Activated CD8-positive, alpha-beta memory T cell treated with anti-CD3 and anti-CD28 coated beads, Interleukin-2, amount 50 U/mL, for 1 hour (primary cell): ENCODE measurements around the gene RASA3.

Experiments
- DNase-seq: peaks from one replicate; pipeline ENCODE4 v3.0.0-alpha.2; 2020; ENCODE audit errors: extremely low read depth

Gene RASA3

DNA sequence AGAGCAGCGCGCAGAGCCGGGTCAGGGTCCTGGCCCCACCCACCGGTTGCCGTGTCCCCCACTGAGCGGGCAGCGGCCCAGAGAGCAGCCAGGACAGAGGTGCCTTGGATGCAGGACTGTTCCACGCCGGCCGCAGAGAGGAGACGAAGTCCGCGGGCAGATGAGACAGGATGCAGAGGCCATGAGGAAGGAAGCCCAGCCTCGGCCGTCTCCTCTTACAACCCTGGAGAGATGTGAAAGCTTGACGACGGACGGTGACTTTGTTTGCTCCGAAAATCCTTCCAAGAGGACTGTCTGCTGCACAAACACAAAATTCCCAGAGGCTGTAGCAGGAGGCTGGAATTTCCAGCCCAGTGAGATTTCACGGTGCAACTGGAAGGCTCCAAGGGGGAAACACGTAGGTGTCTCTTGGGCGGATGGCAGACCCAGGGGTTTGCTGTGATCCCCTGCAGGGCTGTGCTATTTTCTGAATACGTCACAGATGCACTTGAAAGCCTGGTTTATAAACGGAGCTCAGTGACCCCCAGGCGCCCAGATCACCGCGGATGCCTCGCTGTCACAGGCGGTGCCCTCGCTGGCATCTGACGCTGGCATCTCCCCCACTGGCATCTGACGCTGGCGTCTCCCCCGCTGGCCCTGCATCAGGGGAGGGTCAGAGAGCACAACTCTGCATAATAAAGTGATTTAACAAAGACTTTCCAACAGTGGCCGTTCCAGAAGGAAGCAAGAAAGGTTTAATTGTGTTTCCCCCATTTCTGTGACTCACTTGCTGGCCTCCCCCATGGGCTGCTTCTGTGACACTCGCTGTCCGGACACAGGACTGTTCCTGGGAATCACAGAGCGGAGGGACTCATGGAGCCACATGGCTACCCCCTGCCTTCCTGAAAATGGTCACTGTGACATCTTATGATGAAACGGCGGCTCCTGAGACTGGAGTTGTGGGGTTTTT, 96.6 kb downstream of the RASA3 start:
- DNase-seq, result no peak

DNA sequence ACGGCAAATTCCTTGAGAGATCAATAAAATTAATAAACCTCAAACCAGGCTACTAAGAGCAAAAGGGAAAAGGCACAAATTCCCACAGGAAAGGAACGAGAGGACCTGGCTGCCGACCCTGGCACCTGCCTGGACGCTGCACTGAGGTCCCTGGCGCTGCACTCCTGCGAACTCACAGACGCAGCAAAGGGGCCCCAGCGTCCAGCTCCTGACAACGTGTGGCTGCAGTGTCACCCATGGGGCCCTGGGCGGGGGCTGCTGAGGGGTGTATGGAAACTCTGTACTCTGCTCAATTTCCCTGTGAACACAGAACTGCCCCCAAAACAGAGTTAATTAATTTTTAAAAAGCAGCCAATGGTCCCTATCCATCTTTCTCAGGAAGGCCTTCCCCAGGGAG, 97.2 kb downstream of the RASA3 start:
- no peak for DNase-seq

DNA sequence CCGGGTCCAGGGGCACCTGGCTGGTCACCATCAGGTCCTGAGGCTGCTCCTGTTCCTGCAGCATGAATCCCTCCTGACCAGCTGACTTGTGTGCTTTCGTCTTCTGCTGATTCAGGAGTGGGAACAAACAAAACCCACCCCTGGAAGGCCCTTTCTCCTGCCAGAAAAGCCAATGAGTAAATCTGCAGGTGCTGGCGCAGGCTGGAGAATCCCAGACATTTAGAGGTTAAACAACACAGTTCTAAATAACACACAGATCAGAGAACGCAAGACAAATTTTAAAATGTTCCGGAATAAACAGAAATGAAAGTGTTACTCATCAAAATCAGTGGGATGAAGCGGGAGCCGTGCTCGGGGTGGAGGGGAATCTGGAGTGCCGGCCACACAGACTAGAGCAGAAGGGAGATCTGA, 97.9 kb downstream of the RASA3 start:
- no peak for DNase-seq

DNA sequence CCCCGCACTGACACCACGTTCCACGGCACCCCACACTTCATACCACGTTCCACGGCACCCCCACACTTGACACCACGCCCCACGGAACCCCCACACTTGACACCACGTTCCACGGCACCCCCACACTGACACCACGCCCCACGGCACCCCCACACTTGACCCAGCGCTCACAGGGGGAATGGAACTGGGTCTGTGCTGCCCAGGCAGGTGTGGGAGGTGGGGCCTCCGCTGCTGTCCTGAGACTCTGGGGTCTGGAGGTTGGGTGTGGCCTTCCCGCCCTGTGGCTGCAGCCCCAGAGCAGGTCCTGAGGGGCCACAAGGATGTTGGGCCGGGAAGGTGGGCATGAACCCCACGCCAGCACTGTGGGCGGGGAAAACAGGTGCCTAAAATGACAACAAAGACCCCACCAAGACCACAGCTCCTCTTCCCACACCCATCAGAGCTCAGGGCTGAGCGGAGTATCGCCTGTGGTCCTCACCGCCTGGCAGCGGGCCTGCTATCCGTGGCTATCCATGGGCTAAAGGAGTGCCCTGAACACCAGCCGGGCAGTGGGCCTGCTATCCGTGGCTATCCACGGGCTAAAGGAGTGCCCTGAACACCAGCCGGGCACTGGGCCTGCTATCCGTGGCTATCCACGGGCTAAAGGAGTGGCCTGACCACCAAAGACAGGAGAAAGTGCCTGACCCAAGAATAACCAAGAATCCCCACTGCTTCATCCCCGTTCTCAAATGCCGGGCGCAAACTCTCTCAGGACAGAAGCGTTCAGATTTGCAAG, 98.7 kb downstream of the RASA3 start:
- no peak for DNase-seq

DNA sequence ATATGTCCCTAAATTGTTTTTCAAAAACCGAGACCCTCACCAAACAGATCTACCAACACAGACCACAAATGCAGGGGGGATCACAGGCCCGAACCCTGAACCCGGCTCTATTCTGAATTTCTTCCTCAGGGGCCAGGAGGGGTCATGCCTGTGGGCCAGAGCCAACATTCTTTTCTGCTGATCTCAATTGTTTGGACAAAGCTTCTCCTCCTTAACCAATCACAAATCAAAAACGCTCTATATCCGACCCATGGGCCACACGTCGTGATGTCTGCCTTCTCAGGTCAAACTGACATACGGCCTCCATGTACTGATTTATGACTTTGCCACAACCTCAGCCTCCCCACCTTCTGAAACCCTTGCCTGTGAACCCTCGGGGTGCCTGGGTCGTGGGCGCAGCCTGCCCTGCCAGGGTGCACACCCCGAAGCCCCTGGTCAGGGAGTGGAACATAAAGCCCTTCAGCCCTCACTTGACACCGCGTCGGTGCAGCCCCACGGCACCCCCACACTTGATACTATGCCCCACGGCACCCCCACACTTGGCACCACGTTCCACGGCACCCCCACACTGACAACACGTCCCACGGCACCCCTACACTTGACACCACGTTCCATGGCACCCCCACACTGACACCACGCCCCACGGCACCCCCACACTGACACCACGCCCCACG, 100.2 kb downstream of the RASA3 start:
- DNase-seq, result no peak

DNA sequence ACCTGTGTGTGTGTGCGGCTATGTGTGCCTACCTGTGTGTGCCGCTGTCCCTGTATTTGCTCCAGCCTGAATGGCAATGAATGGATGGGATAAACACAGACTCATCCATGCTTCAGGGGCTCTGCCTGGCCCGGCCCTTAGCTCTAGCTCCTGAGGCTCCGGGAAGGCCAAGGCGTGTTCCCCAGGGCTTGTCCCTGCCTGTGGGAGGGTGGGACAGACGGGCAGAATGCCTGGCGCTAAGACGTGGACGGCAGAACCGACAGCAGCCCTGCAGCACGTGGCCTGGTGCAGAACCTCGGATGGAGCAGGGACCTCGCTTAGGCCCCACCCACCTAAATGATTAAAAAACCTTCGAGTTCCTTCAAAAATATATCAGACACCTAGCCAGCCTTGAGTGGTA, 100.8 kb downstream of the RASA3 start:
- no peak for DNase-seq

DNA sequence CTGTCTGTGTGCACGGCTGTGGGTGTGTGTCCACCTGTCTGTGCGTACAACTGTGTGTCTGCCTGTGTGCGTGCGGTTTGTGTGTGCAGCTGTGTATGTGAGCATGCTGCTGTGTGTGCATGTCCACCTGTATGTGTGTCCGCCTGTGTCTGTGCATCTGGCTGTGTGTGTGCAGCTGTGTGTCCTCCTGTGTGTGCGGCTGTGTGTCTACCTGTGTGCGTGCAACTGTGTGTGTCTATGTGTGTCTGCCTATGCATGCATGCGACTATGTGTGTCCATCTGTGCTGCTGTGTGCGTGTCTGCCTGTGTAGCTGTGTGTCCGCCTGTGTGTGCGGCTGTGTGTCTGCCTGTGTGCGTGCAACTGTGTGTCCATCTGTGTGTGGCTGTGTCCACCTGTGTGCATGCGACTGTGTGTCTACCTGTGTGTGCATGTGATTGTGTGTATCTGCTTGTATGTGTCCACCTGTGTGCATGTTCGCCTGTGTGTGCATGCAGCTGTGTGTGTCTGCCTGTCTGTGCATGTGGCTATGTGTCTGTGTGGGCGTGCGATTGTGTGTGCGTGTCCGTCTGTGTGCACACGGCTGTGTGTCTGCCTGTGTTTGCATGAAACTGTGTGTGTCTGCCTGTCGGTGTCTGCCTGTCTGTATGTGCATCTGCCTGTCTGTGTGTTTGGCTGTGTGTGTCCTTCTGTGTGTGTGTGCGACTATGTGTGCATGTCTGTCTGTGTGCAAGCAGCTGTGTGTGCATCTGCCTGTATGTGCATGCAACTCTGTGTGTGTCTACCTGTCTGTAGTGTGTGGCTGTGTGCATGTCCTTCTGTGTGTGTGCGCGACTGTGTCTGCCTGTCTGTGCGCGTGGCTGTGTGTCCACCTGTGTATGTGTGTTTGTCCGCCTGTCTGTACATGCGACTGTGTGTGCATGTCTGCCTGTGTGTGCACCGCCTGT, 101.5 kb downstream of the RASA3 start:
- no peak for DNase-seq

DNA sequence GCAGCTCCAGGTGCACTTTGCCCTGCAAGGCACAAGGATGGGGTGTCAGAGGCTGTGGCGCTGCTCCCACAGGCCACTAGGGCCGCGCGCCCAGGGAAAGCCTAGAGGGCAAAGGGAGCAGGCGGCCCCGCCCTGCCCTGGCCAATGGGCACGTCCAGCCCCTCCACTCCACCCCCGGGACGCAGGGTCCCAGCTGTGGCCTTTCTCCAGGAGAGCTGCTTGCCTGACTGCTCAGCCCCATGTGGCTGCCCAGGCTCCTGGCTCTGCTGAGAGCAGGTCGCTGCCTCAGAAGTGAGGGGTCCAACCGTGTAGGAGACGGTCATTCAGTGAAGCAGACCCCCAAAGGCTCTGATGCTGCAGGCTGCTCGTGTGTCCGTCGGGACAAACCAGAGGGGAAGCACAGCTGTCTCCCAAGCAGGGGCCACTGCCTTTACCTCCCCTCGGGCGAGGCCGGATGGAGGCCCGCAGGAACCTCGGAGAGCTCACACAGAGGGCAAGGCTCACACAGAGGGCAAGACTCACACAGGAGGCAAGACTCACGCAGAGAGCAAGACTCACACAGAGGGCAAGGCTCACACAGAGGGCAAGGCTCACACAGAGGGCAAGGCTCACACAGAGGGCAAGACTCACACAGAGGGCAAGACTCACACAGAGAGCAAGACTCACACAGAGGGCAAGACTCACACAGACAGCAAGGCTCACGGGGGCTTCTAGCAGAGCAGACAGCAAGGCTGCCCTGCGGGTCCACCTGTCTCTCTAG, 102.4 kb downstream of the RASA3 start:
- no peak for DNase-seq

DNA sequence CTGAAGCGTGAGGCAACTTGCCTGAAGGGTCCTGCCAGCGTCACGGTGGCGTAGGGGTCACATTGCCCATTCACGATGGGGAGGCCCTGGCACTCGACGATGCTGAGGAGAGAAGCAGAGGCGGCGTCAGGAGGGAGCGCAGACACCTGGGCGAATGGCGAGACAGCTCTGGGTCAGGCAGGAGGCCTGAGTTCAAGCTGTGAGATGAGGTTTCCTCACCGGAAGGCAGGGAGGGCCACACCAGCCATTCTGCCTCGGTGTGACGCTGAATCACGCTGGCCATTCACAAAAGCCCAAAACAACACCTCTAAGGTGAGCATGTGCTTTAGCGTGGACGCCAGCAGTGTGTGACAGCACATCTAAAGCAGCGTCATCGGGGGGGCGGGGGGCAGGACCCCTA, 104.6 kb downstream of the RASA3 start:
- no peak for DNase-seq

DNA sequence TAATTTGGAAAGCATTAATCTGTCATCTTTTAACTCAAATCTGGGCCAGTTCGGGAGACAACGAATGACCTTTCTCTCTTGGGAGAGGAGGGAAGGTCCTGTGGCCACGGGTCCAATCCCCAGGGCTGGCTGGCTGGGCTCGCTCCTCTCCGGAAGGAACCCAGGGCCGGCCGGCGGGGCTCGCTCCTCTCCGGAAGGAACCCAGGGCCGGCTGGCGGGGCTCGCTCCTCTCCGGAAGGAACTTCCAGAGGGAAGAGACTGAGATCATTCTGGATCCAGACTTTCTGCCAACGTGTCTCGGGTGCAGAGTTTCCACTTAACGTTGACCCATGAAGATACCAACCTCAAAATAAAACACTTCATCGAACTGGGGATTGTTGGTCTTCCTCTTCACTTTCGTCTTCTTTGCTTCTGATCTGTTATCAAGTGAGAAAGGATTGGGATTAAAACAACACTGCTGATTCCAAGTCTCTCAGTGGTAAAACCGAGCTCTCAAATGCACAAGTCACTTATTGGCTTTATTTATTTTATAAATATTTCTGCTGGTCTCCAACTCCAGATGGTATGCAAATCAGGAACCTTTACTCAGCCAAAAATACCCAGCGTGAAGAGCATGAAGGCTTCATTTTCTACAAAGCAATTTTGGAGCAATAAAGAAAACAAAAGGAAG, 105.2 kb downstream of the RASA3 start:
- no peak for DNase-seq

DNA sequence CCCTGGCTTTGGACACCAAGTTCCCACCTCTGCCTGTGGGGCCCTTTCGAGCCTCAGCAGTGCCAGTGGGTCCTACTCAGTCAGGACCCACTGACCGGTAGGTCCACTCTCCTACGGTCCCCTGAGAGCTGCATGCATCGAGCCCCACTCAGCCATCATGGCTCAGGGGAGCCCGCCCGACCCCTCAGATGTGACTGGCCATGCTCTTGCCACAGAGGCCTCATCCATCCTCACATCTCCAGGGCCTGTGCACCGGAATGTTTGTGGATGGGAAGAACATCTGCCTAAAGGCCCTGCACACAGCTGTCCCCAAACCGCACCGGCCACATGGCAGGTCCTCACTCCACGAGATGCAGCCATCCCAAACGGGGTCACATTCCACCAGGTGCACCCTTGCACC, 105.9 kb downstream of the RASA3 start:
- DNase-seq, result no peak

DNA sequence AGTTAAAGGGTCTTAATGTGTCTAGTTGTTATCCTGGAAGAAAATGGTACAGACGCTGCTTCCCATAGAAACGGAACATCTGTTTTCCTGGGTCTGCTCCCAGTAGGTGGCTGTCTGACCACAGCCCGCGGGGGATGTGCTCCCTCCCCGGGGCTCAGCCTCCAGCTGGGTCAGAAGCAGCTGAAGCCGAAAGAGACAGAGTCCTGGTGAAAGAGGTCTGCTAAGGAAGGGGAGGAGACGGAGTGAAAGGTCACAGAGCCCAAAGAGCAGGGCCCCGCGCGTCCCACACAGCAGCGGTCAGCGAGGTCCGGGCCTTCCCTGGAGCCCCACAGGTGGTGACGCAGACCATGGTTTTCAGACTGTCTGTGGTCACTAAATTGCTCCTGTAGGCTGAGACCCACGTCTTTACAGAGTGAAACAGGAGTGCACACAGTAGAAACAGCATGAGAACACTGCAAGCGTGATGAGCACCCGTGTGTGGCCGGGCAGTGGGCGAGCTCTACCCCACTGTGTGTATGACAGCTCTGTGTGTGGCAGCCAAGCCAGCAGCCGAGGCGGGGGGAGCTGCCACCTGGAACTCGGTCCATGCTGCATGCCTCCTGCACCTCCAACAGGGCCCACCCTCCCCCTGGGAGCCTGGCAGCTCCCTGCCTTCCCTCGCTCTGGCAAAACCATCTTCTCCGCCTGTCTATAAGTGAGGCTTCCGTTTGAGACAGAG, 106.5 kb downstream of the RASA3 start:
- no peak for DNase-seq

DNA sequence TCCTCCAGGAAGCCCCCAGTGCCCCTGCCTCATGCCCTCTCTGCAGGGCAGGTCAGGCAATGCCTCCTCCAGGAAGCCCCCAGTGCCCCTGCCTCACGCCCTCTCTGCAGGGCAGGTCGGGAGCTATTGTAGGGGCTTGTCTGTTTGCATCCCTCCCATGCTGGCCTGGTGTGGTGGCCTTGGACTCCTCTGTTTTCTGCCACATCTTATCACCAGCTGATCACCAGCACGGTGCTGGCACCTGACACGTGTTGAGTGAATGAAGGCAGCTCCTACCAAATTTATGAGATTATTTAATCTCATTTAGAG, 107.1 kb downstream of the RASA3 start:
- no peak for DNase-seq

DNA sequence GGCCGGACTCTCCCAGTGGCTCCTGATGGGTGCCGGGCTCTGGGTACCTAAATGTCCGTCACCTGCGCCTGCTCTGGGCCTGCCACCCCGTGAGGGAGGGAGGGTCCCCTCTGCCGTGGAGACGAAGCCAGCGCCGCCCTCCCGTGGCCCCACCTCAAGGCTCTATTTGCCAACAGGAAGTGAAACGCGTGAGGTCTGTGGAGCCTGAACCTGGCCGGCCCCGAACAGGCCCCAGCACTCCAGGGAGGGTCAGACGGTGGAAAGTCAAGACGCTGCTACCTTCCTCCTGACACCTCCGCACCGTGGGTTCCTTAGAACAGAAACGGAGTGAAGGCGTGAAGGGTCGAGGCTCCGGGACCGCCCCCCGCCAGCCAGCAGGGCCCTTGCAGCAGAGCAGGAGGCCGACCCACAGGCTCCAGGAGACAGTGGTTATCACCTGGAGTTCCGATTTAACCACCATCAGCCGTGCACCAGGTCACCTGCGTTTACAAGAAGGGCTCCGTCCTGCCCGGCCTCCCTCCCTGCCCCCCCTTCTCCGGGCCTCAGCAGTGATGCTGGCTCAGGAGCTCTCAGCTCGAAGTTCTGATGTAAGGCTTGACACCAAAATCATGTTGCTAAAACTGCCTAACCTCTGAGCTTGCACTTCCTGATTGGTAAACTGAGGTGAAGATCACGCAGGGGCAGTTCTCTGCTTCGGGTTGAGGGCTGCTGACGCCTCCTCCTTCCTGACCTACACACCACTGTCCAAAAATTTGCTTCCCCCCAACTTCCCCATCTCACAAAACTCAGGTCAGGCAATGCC, 107.6 kb downstream of the RASA3 start:
- no peak for DNase-seq

DNA sequence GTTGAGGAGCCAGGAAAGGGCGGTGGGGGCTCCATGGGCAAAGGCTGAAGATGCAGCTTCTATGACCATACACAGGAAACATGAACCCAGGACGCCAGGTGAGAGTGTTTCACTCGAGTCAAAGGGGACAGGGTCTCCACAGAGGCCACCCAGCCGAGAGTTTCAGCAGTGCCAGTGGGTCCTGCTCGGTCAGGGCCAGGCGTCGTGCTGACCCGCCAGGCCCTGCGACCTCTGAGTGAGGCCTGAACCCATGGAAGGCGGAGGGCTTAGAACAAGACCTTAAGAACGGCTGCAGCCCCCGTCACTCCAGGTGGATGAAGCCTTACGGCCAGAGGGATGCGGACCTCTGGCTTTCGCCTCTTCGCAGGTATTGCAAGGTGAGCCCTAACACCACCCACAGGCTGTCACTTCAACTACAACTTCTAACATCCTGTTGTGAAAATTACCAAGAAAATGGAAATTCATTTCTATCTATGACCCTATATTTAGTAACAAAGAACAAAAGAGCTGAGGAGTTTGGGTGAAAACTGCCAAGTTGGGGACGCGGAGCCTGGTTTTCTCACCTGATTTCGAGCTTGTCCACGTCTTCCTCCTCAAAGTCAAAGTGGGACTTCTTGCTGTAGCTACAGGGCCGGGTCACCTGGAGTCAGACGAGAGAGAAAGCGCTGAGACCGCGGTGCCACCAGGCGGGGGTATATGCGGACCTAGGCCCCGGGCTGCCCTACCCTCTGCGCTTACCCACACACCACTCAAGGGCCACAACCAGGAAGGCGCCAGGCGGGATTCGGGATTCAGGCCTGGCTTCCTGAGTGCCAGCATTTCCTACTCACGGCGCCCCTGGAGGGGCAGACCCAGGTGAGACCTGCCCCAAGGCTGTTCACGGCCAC, 108.5 kb downstream of the RASA3 start:
- no peak for DNase-seq

DNA sequence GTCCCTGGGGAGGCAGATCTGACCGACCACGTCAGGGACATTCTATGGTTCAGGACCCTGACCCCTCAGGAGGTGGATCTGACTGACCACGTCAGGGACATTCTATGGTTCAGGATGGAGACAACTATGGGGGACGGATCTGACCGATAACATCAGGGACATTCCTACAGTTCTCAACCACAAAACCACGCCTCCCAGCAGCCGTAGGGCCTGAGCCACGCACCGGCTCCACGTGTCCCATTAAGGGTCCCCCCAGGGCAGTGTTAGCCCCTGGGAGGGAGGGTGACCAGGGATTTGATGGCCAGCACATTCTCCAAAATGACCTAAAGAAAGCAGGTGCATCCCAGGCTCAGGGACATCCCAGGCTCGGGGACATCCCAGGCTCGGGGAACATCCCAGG, 109.5 kb downstream of the RASA3 start:
- DNase-seq, result no peak

DNA sequence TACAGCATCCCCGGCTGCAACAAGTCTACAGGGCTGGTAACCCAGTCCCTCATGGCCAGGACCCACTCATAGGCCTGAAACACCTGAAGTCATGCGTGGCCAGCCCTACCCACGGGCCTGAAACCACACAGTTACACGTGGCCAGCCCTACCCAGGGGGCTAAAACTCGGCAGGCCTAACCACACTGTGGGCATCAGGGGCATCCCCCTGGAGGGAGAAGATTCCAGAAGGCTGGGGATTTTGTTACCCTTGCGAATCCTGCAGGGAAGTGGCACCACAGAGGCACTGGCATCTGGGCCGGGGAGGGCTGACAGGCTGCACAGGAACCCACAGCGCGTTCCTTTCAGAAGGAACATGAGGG, 110.1 kb downstream of the RASA3 start:
- no peak for DNase-seq
